ENCODE data around the gene LRSAM1. TPM values are rescaled to one million over a fixed set of nuclear protein-coding genes. Genes with fewer than 3 reads are reported as not detected.

Gene LRSAM1
- total and polyA plus RNA-seq, 2 donors from 2014 or later = 15.8 to 24.6 TPM

- no peaks in the 10 kb centered on the region for H3K9me3 ChIP-seq (ENCODE audit: control insufficient read depth in 2 of 3, insufficient read depth in 1 of 3, low read length in 3 of 3)
- TF ChIP-seq CTCF (IDR thresholded peaks at IDR 0.05; ENCODE audit: borderline replicate concordance, extremely low read depth, insufficient read depth) = no peak
- DNase-seq = peak in 4 of 5 donors; percentile 28 to 61 (median 41)
- intact Hi-C loops (cut with DNase I) = no loop called here
- H3K4me1 ChIP-seq (ENCODE audit: control insufficient read depth in 2 of 3, insufficient read depth in 2 of 3, low read depth in 1 of 3, low read length in 3 of 3) = peaks cover 0 to 25% (median 3%) of the 10 kb centered on the region in 3 donors
- H3K4me3 ChIP-seq (ENCODE audit: low read length in 3 of 3) = peak overlapping the region; percentile 86 to 94 (median 91)
- H3K36me3 ChIP-seq (ENCODE audit: control insufficient read depth in 2 of 3, insufficient read depth in 3 of 3, low read length in 3 of 3) = peaks cover 6 to 27% (median 18%) of the 10 kb centered on the region in 3 donors
- H3K9ac ChIP-seq (ENCODE audit: low read length in 3 of 3) = peak overlapping the region; percentile 82 to 93 (median 84)
- no peaks in the 10 kb centered on the region for H3K27me3 ChIP-seq (ENCODE audit: control insufficient read depth, insufficient read depth, low read length)
- H3K27ac ChIP-seq (ENCODE audit: low read depth in 2 of 2, low read length in 2 of 2) = peak overlapping the region; percentile 44 to 97
- FAIRE-seq = no peak
Measured at GRCh38 chr9:127450243-127450760, 1.0 kb upstream of the LRSAM1 start.

GRCh38 chr9:127451608-127451857 lies 223 bp downstream of the LRSAM1 start:
- DNase-seq (no peak), FAIRE-seq (no peak)
- H3K27ac ChIP-seq (ENCODE audit: low read depth in 2 of 2, low read length in 2 of 2) = peak overlapping the region; percentile 75 to 97
- intact Hi-C loops (cut with DNase I) = no loop called here
- peaks cover 5 to 20% (median 19%) of the 10 kb centered on the region in 3 donors for H3K36me3 ChIP-seq (ENCODE audit: control insufficient read depth in 2 of 3, insufficient read depth in 3 of 3, low read length in 3 of 3)
- TF ChIP-seq CTCF (IDR thresholded peaks at IDR 0.05; ENCODE audit: borderline replicate concordance, extremely low read depth, insufficient read depth) = no peak
- no peaks in the 10 kb centered on the region for H3K9me3 ChIP-seq (ENCODE audit: control insufficient read depth in 2 of 3, insufficient read depth in 1 of 3, low read length in 3 of 3)
- peak overlapping the region; percentile 70 to 95 (median 82) for H3K9ac ChIP-seq (ENCODE audit: low read length in 3 of 3)
- peaks cover 0 to 25% (median 3%) of the 10 kb centered on the region in 3 donors for H3K4me1 ChIP-seq (ENCODE audit: control insufficient read depth in 2 of 3, insufficient read depth in 2 of 3, low read depth in 1 of 3, low read length in 3 of 3)
- H3K4me3 ChIP-seq (ENCODE audit: low read length in 3 of 3) = peak overlapping the region; percentile 86 to 94 (median 91)
- H3K27me3 ChIP-seq (ENCODE audit: control insufficient read depth, insufficient read depth, low read length) = no peaks in the 10 kb centered on the region

GRCh38 chr9:127451858-127452656 lies 747 bp downstream of the LRSAM1 start:
- H3K4me1 ChIP-seq (ENCODE audit: control insufficient read depth in 2 of 3, insufficient read depth in 2 of 3, low read depth in 1 of 3, low read length in 3 of 3) = peaks cover 0 to 25% (median 3%) of the 10 kb centered on the region in 3 donors
- DNase-seq (peak in 3 of 5 donors; percentile 72 to 86 (median 77)), FAIRE-seq (no peak)
- no peak for TF ChIP-seq CTCF (IDR thresholded peaks at IDR 0.05; ENCODE audit: borderline replicate concordance, extremely low read depth, insufficient read depth)
- H3K36me3 ChIP-seq (ENCODE audit: control insufficient read depth in 2 of 3, insufficient read depth in 3 of 3, low read length in 3 of 3) = peaks cover 3 to 16% (median 15%) of the 10 kb centered on the region in 3 donors
- H3K4me3 ChIP-seq (ENCODE audit: low read length in 3 of 3) = peak overlapping the region; percentile 86 to 94 (median 91)
- no peaks in the 10 kb centered on the region for H3K9me3 ChIP-seq (ENCODE audit: control insufficient read depth in 2 of 3, insufficient read depth in 1 of 3, low read length in 3 of 3)
- intact Hi-C loops (cut with DNase I) = no loop called here
- peak overlapping the region; percentile 75 to 97 for H3K27ac ChIP-seq (ENCODE audit: low read depth in 2 of 2, low read length in 2 of 2)
- H3K9ac ChIP-seq (ENCODE audit: low read length in 3 of 3) = peak overlapping the region; percentile 70 to 95 (median 82)
- H3K27me3 ChIP-seq (ENCODE audit: control insufficient read depth, insufficient read depth, low read length) = no peaks in the 10 kb centered on the region

All from kidney (tissue), 14 donors.